ENCODE results near the gene UXS1.

UXS1 gene

GRCh38 chr2:106057206-106057605 is 136.9 kb downstream of the UXS1 start:
- peak overlapping the region; percentile 46 for H3K27ac Mint-ChIP-seq
- no peaks in the 10 kb centered on the region for H3K36me3 Mint-ChIP-seq
- H3K4me1 Mint-ChIP-seq = peaks cover 64% of the 10 kb centered on the region
- no peaks in the 10 kb centered on the region for H3K9me3 Mint-ChIP-seq
- H3K4me3 Mint-ChIP-seq = no peak overlapping the region
- peak; percentile 94 for ATAC-seq
- DNase-seq (ENCODE audit: low spot score in 2 of 2) = no peak

GRCh38 chr2:106054880-106055655 is 139.0 kb downstream of the UXS1 start:
- Mint-ChIP-seq H3K36me3 (no peaks in the 10 kb centered on the region), H3K27ac (no peak overlapping the region), H3K4me1 (peaks cover 72% of the 10 kb centered on the region), H3K4me3 (no peak overlapping the region), H3K9me3 (peaks cover 2% of the 10 kb centered on the region)
- ATAC-seq = no peak
- no peak for DNase-seq (ENCODE audit: low spot score in 2 of 2)

GRCh38 chr2:106054321-106054720 is 139.8 kb downstream of the UXS1 start:
- Mint-ChIP-seq H3K36me3 (no peaks in the 10 kb centered on the region), H3K4me1 (peaks cover 71% of the 10 kb centered on the region), H3K9me3 (peaks cover 2% of the 10 kb centered on the region), H3K27ac (no peak overlapping the region), H3K4me3 (no peak overlapping the region)
- no peak for DNase-seq (ENCODE audit: low spot score in 2 of 2)
- ATAC-seq = no peak

- Mint-ChIP-seq H3K9me3 (peaks cover 2% of the 10 kb centered on the region), H3K27ac (no peak overlapping the region), H3K36me3 (no peaks in the 10 kb centered on the region), H3K4me1 (peaks cover 67% of the 10 kb centered on the region), H3K4me3 (no peak overlapping the region)
- no peak for DNase-seq (ENCODE audit: low spot score in 2 of 2)
- ATAC-seq = no peak
Observed at GRCh38 chr2:106053581-106053980, 140.5 kb downstream of the UXS1 start.

GRCh38 chr2:106053116-106053515 is 141.0 kb downstream of the UXS1 start:
- peak; percentile 33 for ATAC-seq
- H3K36me3 Mint-ChIP-seq = no peaks in the 10 kb centered on the region
- H3K27ac Mint-ChIP-seq = no peak overlapping the region
- H3K9me3 Mint-ChIP-seq = peaks cover 2% of the 10 kb centered on the region
- H3K4me1 Mint-ChIP-seq = peaks cover 63% of the 10 kb centered on the region
- DNase-seq (ENCODE audit: low spot score in 2 of 2) = no peak
- H3K4me3 Mint-ChIP-seq = no peak overlapping the region

GRCh38 chr2:106044859-106045258 is 149.2 kb downstream of the UXS1 start:
- DNase-seq (ENCODE audit: low spot score in 2 of 2) = no peak
- H3K4me3 Mint-ChIP-seq = no peak overlapping the region
- peaks cover 6% of the 10 kb centered on the region for H3K4me1 Mint-ChIP-seq
- no peak overlapping the region for H3K27ac Mint-ChIP-seq
- no peaks in the 10 kb centered on the region for H3K9me3 Mint-ChIP-seq
- no peaks in the 10 kb centered on the region for H3K36me3 Mint-ChIP-seq
- no peak for ATAC-seq

- Mint-ChIP-seq H3K9me3 (no peaks in the 10 kb centered on the region), H3K27ac (no peak overlapping the region), H3K36me3 (peaks cover 3% of the 10 kb centered on the region), H3K4me1 (peaks cover 1% of the 10 kb centered on the region), H3K4me3 (no peak overlapping the region)
- DNase-seq (ENCODE audit: low spot score in 2 of 2) (no peak), ATAC-seq (no peak)
Observed at GRCh38 chr2:106044021-106044420, 150.1 kb downstream of the UXS1 start.
